NB4 (cell line): ENCODE measurements around the gene TAF4.

ENCODE experiments used
- DNase-seq: peaks from one replicate; pipeline ENCODE4 v3.0.0; 2010; ENCODE audit warnings: low read depth
- H3K4me3 ChIP-seq: one replicate; pipeline ENCODE4 v1.5.1; 2011; ENCODE audit warnings: mild to moderate bottlenecking, low read depth, low read length, moderate library complexity
- CTCF ChIP-seq: IDR thresholded peaks from one replicate; pipeline ENCODE4 v1.5.1; 2012; ENCODE audit warnings: low read depth, low read length
- MYC ChIP-seq: IDR thresholded peaks from 2 replicates; pipeline ENCODE4 v1.6.1; 2011; ENCODE audit warnings: low read depth, low read length
- POLR2A ChIP-seq: IDR thresholded peaks from 2 replicates; pipeline ENCODE4 v1.6.1; 2011; ENCODE audit warnings: mild to moderate bottlenecking; ENCODE audit not compliant: insufficient read length; ENCODE audit errors: extremely low read depth
- TF ChIP-seq, protein P1 (sequence below): IDR thresholded peaks from 2 replicates; pipeline ENCODE4 v1.6.1; 2011; ENCODE audit warnings: low read depth, low read length

TAF4 gene

GRCh38 chr20:62040933-62041332 lies 24.7 kb downstream of the TAF4 start:
- TF ChIP-seq POLR2A (no peak), MYC (no peak), CTCF (no peak)
- TF ChIP-seq, protein P1, sequence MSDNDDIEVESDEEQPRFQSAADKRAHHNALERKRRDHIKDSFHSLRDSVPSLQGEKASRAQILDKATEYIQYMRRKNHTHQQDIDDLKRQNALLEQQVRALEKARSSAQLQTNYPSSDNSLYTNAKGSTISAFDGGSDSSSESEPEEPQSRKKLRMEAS: no peak
- DNase-seq: no peak
- no peak overlapping the region for H3K4me3 ChIP-seq

GRCh38 chr20:62040381-62040922 lies 25.2 kb downstream of the TAF4 start:
- no peak for DNase-seq
- TF ChIP-seq POLR2A (no peak), CTCF (no peak)
- H3K4me3 ChIP-seq: no peak overlapping the region

- no peak for TF ChIP-seq CTCF
- TF ChIP-seq, protein P1: no peak
- TF ChIP-seq POLR2A: no peak
- TF ChIP-seq MYC: no peak
- no peak overlapping the region for H3K4me3 ChIP-seq
- DNase-seq: no peak
Observed at GRCh38 chr20:62039738-62040137, 25.9 kb downstream of the TAF4 start.

GRCh38 chr20:62032609-62033368 lies 32.9 kb downstream of the TAF4 start:
- no peak for DNase-seq
- TF ChIP-seq CTCF (no peak), MYC (no peak)
- TF ChIP-seq, protein P1: no peak
- H3K4me3 ChIP-seq: no peak overlapping the region

DNA sequence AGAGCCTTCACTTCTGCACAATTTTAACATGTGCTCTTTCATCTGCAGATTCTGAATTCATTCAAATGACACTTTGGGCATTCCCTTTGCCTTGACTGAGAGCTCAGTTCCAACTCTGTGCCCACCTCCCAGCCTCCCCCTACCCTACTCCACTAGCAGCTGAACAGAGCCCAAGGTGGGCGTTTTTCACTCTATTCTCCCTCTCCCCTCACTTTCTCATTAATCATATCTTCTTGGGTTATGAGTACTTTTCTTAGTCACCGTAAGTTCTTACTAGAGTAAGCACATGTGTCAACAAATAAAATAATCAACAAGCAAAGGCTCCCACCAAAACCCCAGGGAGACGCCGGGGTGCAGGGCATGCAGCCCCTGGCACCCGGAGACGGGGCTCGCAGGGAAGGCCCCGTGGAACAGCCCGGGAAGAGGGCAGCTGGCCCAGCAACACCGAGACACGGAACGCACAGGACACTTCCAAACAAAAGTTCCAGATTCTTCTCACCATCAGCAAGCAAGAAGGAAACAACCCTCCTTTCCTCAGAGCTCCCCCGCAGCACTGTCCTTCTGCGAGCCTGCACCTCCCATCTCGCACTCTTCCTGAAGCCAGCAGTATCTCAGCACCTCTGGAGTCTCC lies 34.1 kb downstream of the TAF4 start:
- TF ChIP-seq, protein P1: no peak
- no peak for TF ChIP-seq CTCF
- TF ChIP-seq POLR2A: no peak
- TF ChIP-seq MYC: no peak
- DNase-seq: no peak
- H3K4me3 ChIP-seq: no peak overlapping the region
